Activated naive CD4-positive, alpha-beta T cell treated with anti-CD3 and anti-CD28 coated beads, Interleukin-2, amount 50 U/mL, for 24 hours (primary cell): ENCODE results near the gene TRAF3IP1.
"Not testable (repeated sequence)": the region's sequence is repeated elsewhere in the genome, so short reads cannot be mapped to it uniquely, and the experiment has no call there.

ENCODE experiments used
- H3K27ac Mint-ChIP-seq: one replicate; pipeline ENCODE4 v1.8.0; 2021; ENCODE audit warnings: mild to moderate bottlenecking, mixed read lengths
- H3K27me3 Mint-ChIP-seq: one replicate; pipeline ENCODE4 v1.8.0; 2021; ENCODE audit warnings: mixed read lengths
- H3K36me3 Mint-ChIP-seq: one replicate; pipeline ENCODE4 v1.8.0; 2021; ENCODE audit warnings: mixed read lengths
- H3K4me1 Mint-ChIP-seq: one replicate; pipeline ENCODE4 v1.8.0; 2021; ENCODE audit warnings: mixed read lengths
- H3K4me3 Mint-ChIP-seq: one replicate; pipeline ENCODE4 v1.8.0; 2021; ENCODE audit warnings: mild to moderate bottlenecking, mixed read lengths
- H3K9me3 Mint-ChIP-seq: one replicate; pipeline ENCODE4 v1.8.0; 2021; ENCODE audit warnings: mixed read lengths

Gene TRAF3IP1

GRCh38 chr2:238315031-238315595 lies 5.2 kb upstream of the TRAF3IP1 start:
- H3K4me1 Mint-ChIP-seq: no peaks in the 10 kb centered on the region
- no peaks in the 10 kb centered on the region for H3K36me3 Mint-ChIP-seq
- H3K27ac Mint-ChIP-seq: no peak overlapping the region

GRCh38 chr2:238320648-238321281 lies 447 bp downstream of the TRAF3IP1 start:
- peak overlapping the region; percentile 84 for H3K4me3 Mint-ChIP-seq
- peaks cover 4% of the 10 kb centered on the region for H3K27me3 Mint-ChIP-seq
- no peaks in the 10 kb centered on the region for H3K9me3 Mint-ChIP-seq
- no peak overlapping the region for H3K27ac Mint-ChIP-seq
- H3K4me1 Mint-ChIP-seq: peaks cover 9% of the 10 kb centered on the region
- H3K36me3 Mint-ChIP-seq: no peaks in the 10 kb centered on the region

More at GRCh38 chr2:238315031-238315595, 5.2 kb upstream of the TRAF3IP1 start:
- no peak overlapping the region for H3K4me3 Mint-ChIP-seq
- H3K27me3 Mint-ChIP-seq: peaks cover 4% of the 10 kb centered on the region
- no peaks in the 10 kb centered on the region for H3K9me3 Mint-ChIP-seq

DNA sequence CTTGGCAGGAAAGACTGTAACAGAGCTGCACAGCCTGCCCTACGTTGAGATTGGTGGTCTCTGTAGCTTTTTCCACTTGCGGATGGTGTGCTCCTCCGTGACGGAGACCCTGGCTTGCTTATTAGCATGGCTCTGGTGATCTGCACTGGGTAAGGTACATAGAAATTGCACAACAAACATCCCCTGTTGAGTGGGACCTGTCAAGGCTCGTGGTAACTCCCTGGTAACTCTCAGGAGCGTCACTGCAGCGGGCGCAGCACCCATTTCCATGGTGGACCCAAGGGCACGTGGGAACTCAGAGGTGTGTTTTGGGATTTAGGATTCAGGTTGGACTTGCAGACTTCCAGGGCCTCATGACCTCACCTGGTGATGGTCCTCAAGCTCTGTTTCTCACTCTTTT lies 1.1 kb downstream of the TRAF3IP1 start:
- H3K4me3 Mint-ChIP-seq: peak overlapping the region; percentile 84
- peaks cover 9% of the 10 kb centered on the region for H3K4me1 Mint-ChIP-seq
- peaks cover 2% of the 10 kb centered on the region for H3K36me3 Mint-ChIP-seq
- H3K9me3 Mint-ChIP-seq: no peaks in the 10 kb centered on the region
- H3K27ac Mint-ChIP-seq: no peak overlapping the region
- H3K27me3 Mint-ChIP-seq: peaks cover 1% of the 10 kb centered on the region

GRCh38 chr2:238322001-238322411 lies 1.7 kb downstream of the TRAF3IP1 start:
- Mint-ChIP-seq H3K4me1 (peaks cover 9% of the 10 kb centered on the region), H3K27ac (no peak overlapping the region), H3K9me3 (no peaks in the 10 kb centered on the region), H3K4me3 (peak overlapping the region; percentile 84), H3K27me3 (no peaks in the 10 kb centered on the region), H3K36me3 (peaks cover 5% of the 10 kb centered on the region)

DNA sequence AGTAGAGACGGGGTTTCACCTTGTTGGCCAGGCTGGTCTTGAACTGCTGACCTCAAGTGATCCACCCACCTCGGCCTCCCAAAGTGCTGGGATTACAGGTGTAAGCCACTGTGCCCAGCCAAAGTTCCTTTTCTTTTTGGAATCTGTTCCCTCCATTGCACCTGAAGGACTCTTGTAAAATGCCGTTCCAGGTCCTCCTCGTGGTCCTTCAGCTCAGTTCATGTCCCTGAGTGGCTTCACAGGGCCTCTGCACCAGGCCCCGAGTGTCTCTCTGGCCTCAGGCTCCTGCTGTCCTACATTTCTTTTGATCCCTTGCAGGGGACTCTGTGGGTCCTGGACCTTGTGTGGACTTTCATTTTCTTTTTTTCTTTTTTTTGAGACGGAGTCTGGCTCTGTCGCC lies 3.9 kb downstream of the TRAF3IP1 start:
- H3K4me1 Mint-ChIP-seq, H3K9me3 Mint-ChIP-seq, H3K27ac Mint-ChIP-seq, H3K27me3 Mint-ChIP-seq, H3K4me3 Mint-ChIP-seq: not testable (repeated sequence)
- H3K36me3 Mint-ChIP-seq: peaks cover 13% of the 10 kb centered on the region

GRCh38 chr2:238325694-238326093 lies 5.4 kb downstream of the TRAF3IP1 start:
- Mint-ChIP-seq H3K36me3 (peaks cover 15% of the 10 kb centered on the region), H3K4me1 (peaks cover 9% of the 10 kb centered on the region), H3K9me3 (no peaks in the 10 kb centered on the region), H3K4me3 (no peak overlapping the region), H3K27ac (no peak overlapping the region), H3K27me3 (no peaks in the 10 kb centered on the region)

DNA sequence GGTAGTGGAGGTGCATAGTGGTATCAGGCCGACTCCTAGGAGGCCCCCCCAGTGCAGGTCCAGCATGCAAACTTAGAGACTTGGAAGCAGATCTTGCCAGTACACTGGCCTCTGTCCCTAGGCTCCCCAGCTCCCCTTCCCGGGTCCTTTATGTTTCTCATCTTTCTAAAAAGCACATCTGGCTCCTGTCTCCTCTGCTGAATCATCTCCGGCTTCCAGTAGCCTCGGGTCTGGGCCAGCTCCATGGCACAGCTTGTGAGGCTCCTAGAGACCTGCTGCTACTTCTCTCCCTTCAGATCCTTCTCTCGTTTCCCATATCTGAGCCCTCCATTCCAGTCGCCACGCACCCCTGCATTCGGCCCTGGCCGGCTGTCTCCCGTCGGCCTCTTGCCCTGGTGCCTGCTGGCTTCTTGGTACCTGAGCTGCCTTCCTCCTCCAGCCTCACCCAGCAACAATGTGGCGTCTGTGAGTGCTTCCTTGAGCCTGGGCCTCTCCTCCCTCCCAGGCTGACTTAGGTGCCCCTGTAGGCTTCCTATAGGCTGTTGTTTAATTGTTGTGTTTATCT lies 6.6 kb downstream of the TRAF3IP1 start:
- no peaks in the 10 kb centered on the region for H3K27me3 Mint-ChIP-seq
- H3K4me3 Mint-ChIP-seq: no peak overlapping the region
- peaks cover 17% of the 10 kb centered on the region for H3K36me3 Mint-ChIP-seq
- peaks cover 1% of the 10 kb centered on the region for H3K4me1 Mint-ChIP-seq
- no peak overlapping the region for H3K27ac Mint-ChIP-seq
- H3K9me3 Mint-ChIP-seq: no peaks in the 10 kb centered on the region

DNA sequence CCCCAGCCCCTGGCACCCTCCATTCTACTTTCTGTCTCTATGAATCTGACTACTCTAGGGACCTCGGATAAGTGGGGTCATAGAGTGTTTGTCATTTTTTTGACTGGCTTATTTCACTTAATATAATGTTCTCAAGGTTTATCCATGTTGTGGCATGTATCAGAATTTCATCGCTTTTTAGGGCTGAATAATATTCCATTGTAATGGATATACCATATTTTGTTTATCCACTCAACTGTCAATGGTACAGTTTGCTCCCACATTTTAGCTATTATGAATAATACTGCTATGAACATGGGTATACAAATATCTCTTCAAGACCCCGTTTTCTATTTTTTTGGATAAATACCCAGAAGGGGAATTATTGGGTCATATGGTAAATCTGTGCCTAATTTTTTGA lies 7.4 kb downstream of the TRAF3IP1 start:
- Mint-ChIP-seq H3K4me3 (no peak overlapping the region), H3K4me1 (no peaks in the 10 kb centered on the region), H3K36me3 (peaks cover 17% of the 10 kb centered on the region), H3K27me3 (no peaks in the 10 kb centered on the region), H3K27ac (no peak overlapping the region), H3K9me3 (no peaks in the 10 kb centered on the region)

- H3K27me3 Mint-ChIP-seq: no peaks in the 10 kb centered on the region
- H3K4me3 Mint-ChIP-seq: no peak overlapping the region
- no peak overlapping the region for H3K27ac Mint-ChIP-seq
- H3K4me1 Mint-ChIP-seq: no peaks in the 10 kb centered on the region
- H3K9me3 Mint-ChIP-seq: no peaks in the 10 kb centered on the region
- peaks cover 21% of the 10 kb centered on the region for H3K36me3 Mint-ChIP-seq
Observed at GRCh38 chr2:238330391-238330790, 10.1 kb downstream of the TRAF3IP1 start.

GRCh38 chr2:238331916-238332315 lies 11.6 kb downstream of the TRAF3IP1 start:
- Mint-ChIP-seq H3K9me3 (no peaks in the 10 kb centered on the region), H3K4me3 (no peak overlapping the region), H3K36me3 (peaks cover 18% of the 10 kb centered on the region), H3K4me1 (no peaks in the 10 kb centered on the region), H3K27ac (no peak overlapping the region), H3K27me3 (no peaks in the 10 kb centered on the region)

GRCh38 chr2:238334885-238335284 lies 14.6 kb downstream of the TRAF3IP1 start:
- no peaks in the 10 kb centered on the region for H3K4me1 Mint-ChIP-seq
- H3K36me3 Mint-ChIP-seq: peaks cover 10% of the 10 kb centered on the region
- H3K4me3 Mint-ChIP-seq: no peak overlapping the region
- H3K27me3 Mint-ChIP-seq: no peaks in the 10 kb centered on the region
- H3K27ac Mint-ChIP-seq: no peak overlapping the region
- H3K9me3 Mint-ChIP-seq: no peaks in the 10 kb centered on the region

- H3K27ac Mint-ChIP-seq, H3K27me3 Mint-ChIP-seq, H3K4me3 Mint-ChIP-seq, H3K4me1 Mint-ChIP-seq, H3K36me3 Mint-ChIP-seq, H3K9me3 Mint-ChIP-seq: not testable (repeated sequence)
Observed at GRCh38 chr2:238335591-238335990, 15.3 kb downstream of the TRAF3IP1 start.

DNA sequence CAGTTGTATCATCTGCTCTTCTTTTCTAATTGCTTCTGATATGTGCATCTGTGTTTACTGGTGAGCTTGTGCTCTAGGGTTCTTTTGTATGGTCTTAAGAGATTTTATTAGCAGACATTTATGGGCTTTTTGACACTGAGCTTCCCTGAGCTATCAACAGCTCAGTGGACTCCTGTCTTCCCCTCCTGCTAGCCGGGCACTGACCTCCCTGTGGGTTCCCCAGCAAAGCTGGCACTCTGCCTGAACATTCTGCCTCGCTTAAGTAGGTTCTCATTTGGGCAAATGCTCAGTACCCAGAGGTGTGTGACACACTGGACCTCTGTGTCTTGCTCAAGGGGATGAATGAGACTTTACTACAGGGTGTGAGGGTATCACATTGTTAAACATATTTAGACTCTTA lies 15.8 kb downstream of the TRAF3IP1 start:
- Mint-ChIP-seq H3K9me3 (no peaks in the 10 kb centered on the region), H3K4me1 (no peaks in the 10 kb centered on the region), H3K27me3 (no peaks in the 10 kb centered on the region), H3K27ac (no peak overlapping the region), H3K36me3 (peaks cover 10% of the 10 kb centered on the region), H3K4me3 (no peak overlapping the region)

GRCh38 chr2:238336793-238337444 lies 16.6 kb downstream of the TRAF3IP1 start:
- Mint-ChIP-seq H3K4me1 (no peaks in the 10 kb centered on the region), H3K36me3 (peaks cover 8% of the 10 kb centered on the region), H3K4me3 (no peak overlapping the region), H3K9me3 (no peaks in the 10 kb centered on the region), H3K27me3 (no peaks in the 10 kb centered on the region), H3K27ac (no peak overlapping the region)

DNA sequence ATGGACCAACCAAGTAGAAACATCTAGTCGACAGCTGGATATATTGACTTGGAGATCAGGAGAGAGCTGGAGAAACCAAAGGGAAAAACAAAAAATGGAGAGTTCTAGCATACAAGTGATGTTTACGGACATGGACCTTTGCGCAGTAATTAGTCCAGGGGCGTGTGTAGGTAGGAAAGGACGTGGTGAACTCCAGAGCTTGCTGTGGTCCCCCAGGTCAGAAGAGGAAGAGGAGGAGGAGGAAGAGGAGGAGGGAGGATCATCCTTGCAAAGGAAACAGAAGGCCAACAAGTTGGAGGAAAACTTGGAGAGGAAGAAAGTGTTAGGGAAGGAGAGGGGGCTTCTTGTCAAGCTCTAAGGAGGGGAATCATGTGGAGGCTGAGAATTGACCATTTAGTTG lies 17.5 kb downstream of the TRAF3IP1 start:
- Mint-ChIP-seq H3K4me3 (no peak overlapping the region), H3K4me1 (no peaks in the 10 kb centered on the region), H3K36me3 (peaks cover 8% of the 10 kb centered on the region), H3K9me3 (no peaks in the 10 kb centered on the region), H3K27me3 (no peaks in the 10 kb centered on the region), H3K27ac (no peak overlapping the region)

DNA sequence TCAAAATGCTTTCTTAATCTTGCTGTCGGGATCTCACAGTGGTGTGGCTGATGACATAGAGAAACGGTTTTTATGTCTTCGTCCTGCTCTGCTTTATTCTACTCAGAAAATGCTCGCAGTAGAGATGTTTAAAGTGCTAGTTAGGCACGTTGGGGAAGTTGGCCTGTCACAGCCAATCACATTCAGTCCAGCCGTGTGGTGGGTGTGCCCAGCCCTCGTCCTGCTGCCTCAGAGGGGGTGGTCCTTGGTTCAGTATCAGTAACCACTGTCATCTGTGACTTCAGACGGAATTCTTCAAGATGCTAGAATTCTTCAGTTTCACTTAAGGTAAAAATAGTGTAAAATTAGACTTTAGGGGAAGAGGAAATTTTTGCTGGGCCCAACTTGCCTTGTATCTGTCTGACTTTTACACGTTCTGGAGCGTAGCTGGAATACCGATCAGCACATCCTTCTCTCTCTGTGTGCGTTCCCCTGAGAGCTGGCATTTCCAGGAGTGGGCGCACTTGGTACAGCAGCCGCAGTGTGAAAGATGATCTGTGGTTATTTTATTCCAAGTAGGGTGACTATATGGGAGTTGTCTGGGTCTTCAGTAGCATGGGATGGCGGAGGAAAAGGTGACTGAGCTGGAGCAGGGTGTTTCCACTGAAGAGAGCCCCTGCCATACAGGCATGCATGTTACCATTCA lies 18.5 kb downstream of the TRAF3IP1 start:
- Mint-ChIP-seq H3K9me3 (no peaks in the 10 kb centered on the region), H3K36me3 (peaks cover 8% of the 10 kb centered on the region), H3K27ac (peak overlapping the region; percentile 30), H3K27me3 (no peaks in the 10 kb centered on the region), H3K4me3 (no peak overlapping the region), H3K4me1 (no peaks in the 10 kb centered on the region)
